HG03354 (cell line): ENCODE data around the gene EIF3F.
A peak's percentile ranks its signal among the peaks of the same experiment; 100 is the strongest.

Source experiments
- ATAC-seq: cut with Tn5 transposase; IDR thresholded peaks from one replicate; pipeline ENCODE4 v1.9.1; 2021; ENCODE audit warnings: mild to moderate bottlenecking; ENCODE audit not compliant: unreplicated experiment, poor library complexity, severe bottlenecking

Gene EIF3F, protein sequence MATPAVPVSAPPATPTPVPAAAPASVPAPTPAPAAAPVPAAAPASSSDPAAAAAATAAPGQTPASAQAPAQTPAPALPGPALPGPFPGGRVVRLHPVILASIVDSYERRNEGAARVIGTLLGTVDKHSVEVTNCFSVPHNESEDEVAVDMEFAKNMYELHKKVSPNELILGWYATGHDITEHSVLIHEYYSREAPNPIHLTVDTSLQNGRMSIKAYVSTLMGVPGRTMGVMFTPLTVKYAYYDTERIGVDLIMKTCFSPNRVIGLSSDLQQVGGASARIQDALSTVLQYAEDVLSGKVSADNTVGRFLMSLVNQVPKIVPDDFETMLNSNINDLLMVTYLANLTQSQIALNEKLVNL

DNA sequence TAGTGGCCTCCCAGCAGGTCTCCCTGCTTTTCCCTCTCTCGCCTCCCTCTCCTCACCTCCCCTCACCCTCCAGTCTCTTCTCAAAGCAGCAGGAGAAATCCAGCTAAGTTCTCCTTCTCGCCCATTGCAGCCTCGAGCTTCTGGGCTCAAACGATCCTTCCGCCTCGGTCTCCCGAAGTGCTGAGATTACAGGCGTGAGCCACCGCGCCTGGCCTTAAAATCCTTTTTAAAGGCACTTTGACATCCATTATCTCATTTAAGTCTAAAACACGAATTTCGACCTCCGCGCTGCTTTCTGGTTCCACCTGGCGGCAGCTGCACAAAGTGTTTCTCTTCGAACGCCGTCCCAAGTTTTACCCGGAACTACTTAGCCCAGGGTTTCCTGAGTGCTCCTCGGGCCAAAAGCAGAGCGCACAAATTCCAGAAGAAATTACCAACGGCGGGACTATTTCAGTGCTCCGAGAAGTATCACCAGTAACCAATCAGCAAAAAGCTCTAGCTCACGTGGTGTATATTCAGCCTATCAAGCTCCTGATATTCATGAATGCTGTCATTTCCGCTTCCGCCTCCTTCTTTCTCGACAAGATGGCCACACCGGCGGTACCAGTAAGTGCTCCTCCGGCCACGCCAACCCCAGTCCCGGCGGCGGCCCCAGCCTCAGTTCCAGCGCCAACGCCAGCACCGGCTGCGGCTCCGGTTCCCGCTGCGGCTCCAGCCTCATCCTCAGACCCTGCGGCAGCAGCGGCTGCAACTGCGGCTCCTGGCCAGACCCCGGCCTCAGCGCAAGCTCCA lies at the start of gene EIF3F:
TSS of gene EIF3F (plus strand) at position 570 of the 792 bp plus-strand sequence. CDS start at position 586, 16 bp downstream.
- ATAC-seq: peak; percentile 92

- ATAC-seq: no peak
Observed at GRCh38 chr11:7941146-7941545, 46.0 kb upstream of the EIF3F start.

DNA sequence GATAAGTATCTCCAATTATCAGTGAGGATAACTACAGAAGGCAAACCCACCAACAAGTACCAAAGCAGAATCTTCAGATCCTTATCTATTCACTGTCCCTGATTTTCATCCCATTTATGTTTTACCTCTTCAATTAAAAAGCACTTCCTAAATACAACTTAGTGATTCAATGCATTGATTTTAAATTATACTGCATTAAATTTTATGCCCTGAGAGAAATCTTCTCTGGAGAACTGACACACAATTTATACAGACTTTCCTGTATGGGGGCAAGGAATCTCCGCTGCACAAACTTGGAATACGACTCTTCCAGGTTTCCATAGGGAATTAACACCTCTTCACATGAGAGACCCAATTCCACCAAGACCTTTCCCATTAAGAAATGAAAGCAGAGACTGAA lies 45.5 kb upstream of the EIF3F start, which contains the start of gene OR10A3:
TSS of gene OR10A3 (minus strand) at position 101 of the 400 bp plus-strand sequence. CDS start 2,188 bp downstream, outside the sequence.
- no peak for ATAC-seq

GRCh38 chr11:7944123-7944522 lies 43.0 kb upstream of the EIF3F start:
- ATAC-seq: no peak

DNA sequence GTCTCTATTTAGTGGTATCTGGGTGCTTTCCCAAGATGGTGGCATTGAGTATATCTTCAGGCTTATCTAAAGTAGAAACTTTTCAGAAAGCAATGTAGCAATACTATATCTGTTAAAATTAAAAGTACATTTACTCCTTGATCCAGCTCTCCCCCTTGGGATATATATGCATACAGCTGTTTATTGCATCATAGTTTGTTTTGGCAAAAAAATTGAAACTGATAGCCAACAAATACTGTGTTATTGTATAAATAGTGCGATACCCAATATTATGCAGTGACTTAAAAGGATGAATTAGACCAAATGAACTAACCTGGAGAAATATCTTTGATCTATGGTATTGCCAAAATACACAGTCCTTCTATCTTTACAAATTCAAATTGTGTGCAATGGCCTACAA lies 37.2 kb upstream of the EIF3F start:
- ATAC-seq: no peak

DNA sequence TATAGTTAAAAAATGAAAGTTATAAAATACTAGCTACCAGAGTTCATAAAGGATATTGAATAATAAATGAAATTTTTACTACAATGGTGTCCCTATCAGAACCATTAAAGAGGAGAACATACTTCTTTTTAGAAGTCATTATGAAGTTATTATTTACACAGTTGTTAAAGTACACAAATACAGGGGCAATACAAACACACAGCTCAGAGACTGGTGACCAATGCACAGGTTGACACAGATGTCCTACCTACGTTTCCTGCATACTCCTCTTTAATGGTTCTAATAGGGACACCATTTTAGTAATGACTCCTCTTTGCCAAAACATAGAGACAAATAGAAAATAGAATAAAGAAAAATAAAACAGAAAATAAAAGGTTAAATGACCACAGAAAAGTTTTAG lies 31.9 kb upstream of the EIF3F start:
- no peak for ATAC-seq

- no peak for ATAC-seq
Observed at GRCh38 chr11:7964261-7964660, 22.9 kb upstream of the EIF3F start.

DNA sequence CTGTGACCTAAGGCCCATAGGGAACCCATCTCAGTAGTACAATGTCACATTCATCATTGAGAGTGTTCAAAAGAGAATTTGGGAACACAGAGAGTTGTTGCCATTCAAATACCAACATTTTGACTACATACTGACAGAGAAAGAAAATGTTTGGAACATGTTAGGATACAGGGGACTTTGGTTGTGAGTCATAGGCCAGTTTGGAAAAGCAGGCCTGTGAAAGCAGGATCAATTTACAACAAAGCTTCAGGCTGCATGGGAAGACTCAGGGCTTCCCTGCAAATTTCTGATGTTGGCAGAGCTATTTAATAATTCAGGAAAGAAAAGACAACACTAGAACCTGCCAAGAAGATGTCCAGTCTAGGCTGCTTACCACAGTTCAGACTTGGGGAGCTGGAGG lies 22.3 kb upstream of the EIF3F start:
- ATAC-seq: no peak

DNA sequence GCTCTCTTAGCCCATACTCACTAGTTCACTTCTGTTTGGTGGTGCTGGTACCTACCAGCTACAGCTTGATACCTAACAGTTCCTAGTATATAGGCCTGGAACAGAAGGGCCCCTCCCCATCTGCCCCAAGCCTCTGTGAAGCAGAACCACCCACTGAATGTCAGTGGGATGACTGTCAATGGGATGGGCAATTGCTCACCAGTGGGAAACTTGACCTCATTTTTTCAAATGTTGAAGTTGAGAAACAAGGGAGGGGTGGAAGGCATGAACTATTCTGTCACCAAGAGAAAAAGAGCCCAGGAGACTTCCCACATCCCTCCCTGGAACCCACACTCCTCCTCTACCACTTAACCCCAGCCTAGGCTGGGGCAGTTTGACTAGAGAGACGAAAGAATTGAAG lies 21.8 kb upstream of the EIF3F start, which contains the start of gene NLRP10:
TSS of gene NLRP10 (minus strand) at position 62 of the 400 bp plus-strand sequence. CDS start 1,952 bp downstream, outside the sequence.
- no peak for ATAC-seq

- no peak for ATAC-seq
Observed at GRCh38 chr11:7967097-7967496, 20.0 kb upstream of the EIF3F start.

DNA sequence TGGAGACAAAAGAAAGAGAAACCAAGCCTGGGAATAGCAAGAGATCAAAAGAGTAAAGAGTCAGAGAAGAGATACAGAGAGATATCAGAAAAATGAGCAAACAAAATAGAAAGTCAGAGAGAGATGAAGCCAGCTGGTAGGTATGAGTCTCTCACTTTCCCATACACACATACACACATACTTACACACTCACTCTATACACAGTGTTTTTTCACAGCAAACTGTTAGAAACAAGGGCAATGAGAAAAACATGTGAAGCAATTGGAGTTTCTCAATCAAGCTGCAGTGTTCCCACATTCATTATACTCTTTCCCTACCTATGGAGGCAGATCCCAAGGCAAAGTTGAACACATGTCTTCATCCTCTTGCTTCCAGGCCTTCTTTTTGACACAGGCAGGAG lies 19.3 kb upstream of the EIF3F start:
- ATAC-seq: no peak

- ATAC-seq: no peak
Observed at GRCh38 chr11:7968686-7969085, 18.5 kb upstream of the EIF3F start.

- no peak for ATAC-seq
Observed at GRCh38 chr11:7969756-7970646, 17.1 kb upstream of the EIF3F start.

DNA sequence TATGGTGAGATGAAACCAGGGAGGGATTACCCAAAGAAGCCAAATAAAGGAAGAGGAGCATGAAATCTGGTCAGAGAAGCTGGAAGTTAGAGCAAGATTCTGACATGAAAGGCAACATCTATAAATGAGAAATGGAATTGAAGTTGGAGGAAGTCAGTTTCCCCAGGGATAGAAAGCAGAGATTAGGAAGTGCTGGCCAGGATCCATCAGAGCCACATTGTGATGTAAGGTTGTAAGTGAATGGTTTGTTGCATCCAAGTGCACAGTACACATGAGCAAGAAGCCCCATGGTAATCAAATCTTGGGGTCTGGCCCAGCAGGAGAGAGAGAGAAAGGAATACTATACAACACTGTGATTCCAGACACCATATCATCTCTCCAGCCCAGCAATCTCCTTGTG lies 15.3 kb upstream of the EIF3F start:
- no peak for ATAC-seq

- no peak for ATAC-seq
Observed at GRCh38 chr11:7973011-7973410, 14.1 kb upstream of the EIF3F start.

- ATAC-seq: no peak
Observed at GRCh38 chr11:7974668-7975067, 12.5 kb upstream of the EIF3F start.

DNA sequence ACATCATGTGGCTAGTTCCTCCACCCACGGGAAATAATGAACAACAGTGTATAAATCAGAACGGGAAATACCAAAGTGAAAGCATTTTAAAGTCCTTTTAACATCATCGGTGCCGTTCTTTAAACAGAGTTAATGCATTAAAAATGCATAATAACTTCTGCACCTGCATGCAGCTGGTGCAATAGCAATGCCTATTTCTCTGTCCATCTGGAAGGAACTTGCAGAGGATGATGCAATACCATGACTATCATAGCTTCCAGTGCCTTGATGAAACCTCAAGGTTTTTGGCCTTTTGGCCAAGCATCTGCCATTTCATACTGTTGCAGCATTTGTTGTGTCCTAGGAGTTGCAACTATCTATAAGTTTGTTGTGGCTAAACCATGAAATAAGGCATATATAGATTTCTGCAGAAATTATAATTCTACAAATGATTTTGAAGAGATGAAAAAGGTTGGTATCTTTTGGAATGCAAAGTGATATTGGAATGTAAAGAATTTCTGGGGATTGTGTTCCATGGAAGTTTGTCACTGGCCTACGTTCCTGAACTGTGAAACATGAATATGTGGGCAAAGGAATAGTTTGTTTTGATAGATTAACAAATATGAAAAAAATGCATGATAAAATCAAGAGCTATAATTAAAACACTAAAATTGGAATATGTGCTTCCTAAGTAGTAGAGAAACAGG lies 9.8 kb upstream of the EIF3F start:
- ATAC-seq: no peak

- ATAC-seq: no peak
Observed at GRCh38 chr11:7981619-7982157, 5.4 kb upstream of the EIF3F start.

- peak; percentile 59 for ATAC-seq
Observed at GRCh38 chr11:7982582-7983119, 4.5 kb upstream of the EIF3F start.
